HepG2 (cell line): ENCODE data around the gene ATP5PB. TPM values are rescaled to one million over a fixed set of nuclear protein-coding genes. Genes with fewer than 3 reads are reported as not detected.

Source experiments
- ARNT ChIP-seq: fragments of 450-650 bp; IDR thresholded peaks from 2 replicates; pipeline ENCODE4 v1.6.1; 2017
- KDM5A ChIP-seq: fragments of 200-600 bp; sonication (generic); IDR thresholded peaks from 2 replicates; pipeline ENCODE4 v1.7.0; 2018; ENCODE audit warnings: antibody characterized with exemption, mild to moderate bottlenecking, low read length, borderline replicate concordance
- KLF11 ChIP-seq: IDR thresholded peaks from 2 replicates; pipeline ENCODE4 v1.6.1; 2016; ENCODE audit warnings: missing compliant biosample characterization
- MTF2 ChIP-seq: sonication (generic); formaldehyde crosslinking; IDR thresholded peaks from 2 replicates; pipeline ENCODE4 v1.5.0; 2020; ENCODE audit warnings: missing genetic modification reagents, borderline replicate concordance
- NPAS2 ChIP-seq: sonication (generic); formaldehyde crosslinking; IDR thresholded peaks from 2 replicates; pipeline ENCODE4 v1.8.0; 2022; ENCODE audit warnings: mild to moderate bottlenecking, missing genetic modification reagents, borderline replicate concordance
- RELA ChIP-seq: sonication (generic); formaldehyde crosslinking; IDR thresholded peaks from 2 replicates; pipeline ENCODE4 v1.4.0; 2020; ENCODE audit warnings: missing genetic modification reagents
- RXRA ChIP-seq: sonication (generic); formaldehyde crosslinking; IDR thresholded peaks from 2 replicates; pipeline ENCODE4 v1.5.1; 2020; ENCODE audit warnings: missing genetic modification reagents
- SMC3 ChIP-seq: IDR thresholded peaks from 2 replicates; pipeline ENCODE4 v1.6.1; 2011; ENCODE audit warnings: low read length, improper control_type of control experiment
- ZFP36L1 ChIP-seq: sonication (generic); formaldehyde crosslinking; IDR thresholded peaks from 2 replicates; pipeline ENCODE4 v1.8.0; 2022; ENCODE audit warnings: mild to moderate bottlenecking, missing genetic modification reagents, moderate library complexity
- ZNF589 ChIP-seq: sonication (generic); formaldehyde crosslinking; conservative IDR thresholded peaks from 2 replicates; pipeline ENCODE4 v1.8.0; 2022; ENCODE audit warnings: mild to moderate bottlenecking, moderate library complexity, missing genetic modification reagents
- polyA plus RNA-seq, 8 experiments: library from polyadenylated mRNA; depleted of rRNA in 3 of 8; stranded (reverse) in 7 of 8; unstranded in 1 of 8; fragments of >200 nt; fragmentation: Illumina TruSeq in 4 of 8; extraction: Trizol in 4 of 8; gene quantifications; 2 replicates each; pipeline versions ENCODE4 v1.2.1 to v1.2.3, GENCODE V29; 2011 to 2016; ENCODE audit warnings: low read depth in 4 of 8, missing spikeins in 1 of 8, mixed read lengths in 1 of 8; ENCODE audit not compliant: insufficient read depth in 1 of 8
- total RNA-seq, 5 experiments: library from RNA; depleted of rRNA; stranded (reverse); fragments of >200 nt; fragmentation: Illumina TruSeq; extraction: Trizol; gene quantifications; 2 replicates each; pipeline ENCODE4 v1.2.3, GENCODE V29; 2016; ENCODE audit warnings: low read depth in 1 of 5
- TF ChIP-seq, protein P1 (sequence below): sonication (generic); formaldehyde crosslinking; conservative IDR thresholded peaks from 2 replicates; pipeline ENCODE4 v1.8.0; 2022; ENCODE audit warnings: missing genetic modification reagents
- TF ChIP-seq, protein P2 (sequence below): sonication (generic); formaldehyde crosslinking; IDR thresholded peaks from 2 replicates; pipeline ENCODE4 v1.4.0; 2020; ENCODE audit warnings: missing genetic modification reagents, borderline replicate concordance
- TF ChIP-seq, protein P3 (sequence below): sonication (generic); formaldehyde crosslinking; IDR thresholded peaks from 2 replicates; pipeline ENCODE4 v1.8.0; 2022; ENCODE audit warnings: missing genetic modification reagents, mild to moderate bottlenecking, moderate library complexity, borderline replicate concordance
- TF ChIP-seq, protein P4 (sequence below): IDR thresholded peaks from 2 replicates; pipeline ENCODE4 v1.4.0; 2020; ENCODE audit warnings: mild to moderate bottlenecking, missing genetic modification reagents
- TF ChIP-seq, protein P5 (sequence below): sonication (generic); formaldehyde crosslinking; IDR thresholded peaks from 2 replicates; pipeline ENCODE4 v1.8.1; 2023; ENCODE audit warnings: missing genetic modification reagents, mild to moderate bottlenecking, borderline replicate concordance

The ATP5PB gene
- total and polyA plus RNA-seq, 2 of the 13 experiments (the other 11 are each of a cell fraction or from before 2014, with no cell fraction given) = 297 to 541 TPM

GRCh38 chr1:111448918-111449702 lies at the start of gene ATP5PB, which contains the start of gene WDR77 (continued):
- TF ChIP-seq, protein P1, sequence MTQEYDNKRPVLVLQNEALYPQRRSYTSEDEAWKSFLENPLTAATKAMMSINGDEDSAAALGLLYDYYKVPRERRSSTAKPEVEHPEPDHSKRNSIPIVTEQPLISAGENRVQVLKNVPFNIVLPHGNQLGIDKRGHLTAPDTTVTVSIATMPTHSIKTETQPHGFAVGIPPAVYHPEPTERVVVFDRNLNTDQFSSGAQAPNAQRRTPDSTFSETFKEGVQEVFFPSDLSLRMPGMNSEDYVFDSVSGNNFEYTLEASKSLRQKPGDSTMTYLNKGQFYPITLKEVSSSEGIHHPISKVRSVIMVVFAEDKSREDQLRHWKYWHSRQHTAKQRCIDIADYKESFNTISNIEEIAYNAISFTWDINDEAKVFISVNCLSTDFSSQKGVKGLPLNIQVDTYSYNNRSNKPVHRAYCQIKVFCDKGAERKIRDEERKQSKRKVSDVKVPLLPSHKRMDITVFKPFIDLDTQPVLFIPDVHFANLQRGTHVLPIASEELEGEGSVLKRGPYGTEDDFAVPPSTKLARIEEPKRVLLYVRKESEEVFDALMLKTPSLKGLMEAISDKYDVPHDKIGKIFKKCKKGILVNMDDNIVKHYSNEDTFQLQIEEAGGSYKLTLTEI (CRISPR knock-in tag) = no peak
- TF ChIP-seq ZNF589 (CRISPR knock-in tag) (peak; percentile 55; the same call in 1 of the 2 replicates), KDM5A (peak; percentile 92), KLF11 (0 out of 2 replicates have a peak, but pooled peaks have one; percentile 24), RXRA (CRISPR knock-in tag) (0 out of 2 replicates have a peak, but pooled peaks have one; percentile 41), ZFP36L1 (CRISPR knock-in tag) (no peak), SMC3 (no peak), RELA (no peak), NPAS2 (no peak), MTF2 (CRISPR knock-in tag) (no peak), ARNT (no peak)
- TF ChIP-seq, protein P2, sequence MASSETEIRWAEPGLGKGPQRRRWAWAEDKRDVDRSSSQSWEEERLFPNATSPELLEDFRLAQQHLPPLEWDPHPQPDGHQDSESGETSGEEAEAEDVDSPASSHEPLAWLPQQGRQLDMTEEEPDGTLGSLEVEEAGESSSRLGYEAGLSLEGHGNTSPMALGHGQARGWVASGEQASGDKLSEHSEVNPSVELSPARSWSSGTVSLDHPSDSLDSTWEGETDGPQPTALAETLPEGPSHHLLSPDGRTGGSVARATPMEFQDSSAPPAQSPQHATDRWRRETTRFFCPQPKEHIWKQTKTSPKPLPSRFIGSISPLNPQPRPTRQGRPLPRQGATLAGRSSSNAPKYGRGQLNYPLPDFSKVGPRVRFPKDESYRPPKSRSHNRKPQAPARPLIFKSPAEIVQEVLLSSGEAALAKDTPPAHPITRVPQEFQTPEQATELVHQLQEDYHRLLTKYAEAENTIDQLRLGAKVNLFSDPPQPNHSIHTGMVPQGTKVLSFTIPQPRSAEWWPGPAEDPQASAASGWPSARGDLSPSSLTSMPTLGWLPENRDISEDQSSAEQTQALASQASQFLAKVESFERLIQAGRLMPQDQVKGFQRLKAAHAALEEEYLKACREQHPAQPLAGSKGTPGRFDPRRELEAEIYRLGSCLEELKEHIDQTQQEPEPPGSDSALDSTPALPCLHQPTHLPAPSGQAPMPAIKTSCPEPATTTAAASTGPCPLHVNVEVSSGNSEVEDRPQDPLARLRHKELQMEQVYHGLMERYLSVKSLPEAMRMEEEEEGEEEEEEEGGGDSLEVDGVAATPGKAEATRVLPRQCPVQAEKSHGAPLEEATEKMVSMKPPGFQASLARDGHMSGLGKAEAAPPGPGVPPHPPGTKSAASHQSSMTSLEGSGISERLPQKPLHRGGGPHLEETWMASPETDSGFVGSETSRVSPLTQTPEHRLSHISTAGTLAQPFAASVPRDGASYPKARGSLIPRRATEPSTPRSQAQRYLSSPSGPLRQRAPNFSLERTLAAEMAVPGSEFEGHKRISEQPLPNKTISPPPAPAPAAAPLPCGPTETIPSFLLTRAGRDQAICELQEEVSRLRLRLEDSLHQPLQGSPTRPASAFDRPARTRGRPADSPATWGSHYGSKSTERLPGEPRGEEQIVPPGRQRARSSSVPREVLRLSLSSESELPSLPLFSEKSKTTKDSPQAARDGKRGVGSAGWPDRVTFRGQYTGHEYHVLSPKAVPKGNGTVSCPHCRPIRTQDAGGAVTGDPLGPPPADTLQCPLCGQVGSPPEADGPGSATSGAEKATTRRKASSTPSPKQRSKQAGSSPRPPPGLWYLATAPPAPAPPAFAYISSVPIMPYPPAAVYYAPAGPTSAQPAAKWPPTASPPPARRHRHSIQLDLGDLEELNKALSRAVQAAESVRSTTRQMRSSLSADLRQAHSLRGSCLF = no peak
- TF ChIP-seq, protein P3, sequence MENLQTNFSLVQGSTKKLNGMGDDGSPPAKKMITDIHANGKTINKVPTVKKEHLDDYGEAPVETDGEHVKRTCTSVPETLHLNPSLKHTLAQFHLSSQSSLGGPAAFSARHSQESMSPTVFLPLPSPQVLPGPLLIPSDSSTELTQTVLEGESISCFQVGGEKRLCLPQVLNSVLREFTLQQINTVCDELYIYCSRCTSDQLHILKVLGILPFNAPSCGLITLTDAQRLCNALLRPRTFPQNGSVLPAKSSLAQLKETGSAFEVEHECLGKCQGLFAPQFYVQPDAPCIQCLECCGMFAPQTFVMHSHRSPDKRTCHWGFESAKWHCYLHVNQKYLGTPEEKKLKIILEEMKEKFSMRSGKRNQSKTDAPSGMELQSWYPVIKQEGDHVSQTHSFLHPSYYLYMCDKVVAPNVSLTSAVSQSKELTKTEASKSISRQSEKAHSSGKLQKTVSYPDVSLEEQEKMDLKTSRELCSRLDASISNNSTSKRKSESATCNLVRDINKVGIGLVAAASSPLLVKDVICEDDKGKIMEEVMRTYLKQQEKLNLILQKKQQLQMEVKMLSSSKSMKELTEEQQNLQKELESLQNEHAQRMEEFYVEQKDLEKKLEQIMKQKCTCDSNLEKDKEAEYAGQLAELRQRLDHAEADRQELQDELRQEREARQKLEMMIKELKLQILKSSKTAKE (CRISPR knock-in tag) = no peak
- TF ChIP-seq, protein P4, sequence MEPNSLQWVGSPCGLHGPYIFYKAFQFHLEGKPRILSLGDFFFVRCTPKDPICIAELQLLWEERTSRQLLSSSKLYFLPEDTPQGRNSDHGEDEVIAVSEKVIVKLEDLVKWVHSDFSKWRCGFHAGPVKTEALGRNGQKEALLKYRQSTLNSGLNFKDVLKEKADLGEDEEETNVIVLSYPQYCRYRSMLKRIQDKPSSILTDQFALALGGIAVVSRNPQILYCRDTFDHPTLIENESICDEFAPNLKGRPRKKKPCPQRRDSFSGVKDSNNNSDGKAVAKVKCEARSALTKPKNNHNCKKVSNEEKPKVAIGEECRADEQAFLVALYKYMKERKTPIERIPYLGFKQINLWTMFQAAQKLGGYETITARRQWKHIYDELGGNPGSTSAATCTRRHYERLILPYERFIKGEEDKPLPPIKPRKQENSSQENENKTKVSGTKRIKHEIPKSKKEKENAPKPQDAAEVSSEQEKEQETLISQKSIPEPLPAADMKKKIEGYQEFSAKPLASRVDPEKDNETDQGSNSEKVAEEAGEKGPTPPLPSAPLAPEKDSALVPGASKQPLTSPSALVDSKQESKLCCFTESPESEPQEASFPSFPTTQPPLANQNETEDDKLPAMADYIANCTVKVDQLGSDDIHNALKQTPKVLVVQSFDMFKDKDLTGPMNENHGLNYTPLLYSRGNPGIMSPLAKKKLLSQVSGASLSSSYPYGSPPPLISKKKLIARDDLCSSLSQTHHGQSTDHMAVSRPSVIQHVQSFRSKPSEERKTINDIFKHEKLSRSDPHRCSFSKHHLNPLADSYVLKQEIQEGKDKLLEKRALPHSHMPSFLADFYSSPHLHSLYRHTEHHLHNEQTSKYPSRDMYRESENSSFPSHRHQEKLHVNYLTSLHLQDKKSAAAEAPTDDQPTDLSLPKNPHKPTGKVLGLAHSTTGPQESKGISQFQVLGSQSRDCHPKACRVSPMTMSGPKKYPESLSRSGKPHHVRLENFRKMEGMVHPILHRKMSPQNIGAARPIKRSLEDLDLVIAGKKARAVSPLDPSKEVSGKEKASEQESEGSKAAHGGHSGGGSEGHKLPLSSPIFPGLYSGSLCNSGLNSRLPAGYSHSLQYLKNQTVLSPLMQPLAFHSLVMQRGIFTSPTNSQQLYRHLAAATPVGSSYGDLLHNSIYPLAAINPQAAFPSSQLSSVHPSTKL (CRISPR knock-in tag) = no peak; the same call in 1 of the 2 replicates
- TF ChIP-seq, protein P5, sequence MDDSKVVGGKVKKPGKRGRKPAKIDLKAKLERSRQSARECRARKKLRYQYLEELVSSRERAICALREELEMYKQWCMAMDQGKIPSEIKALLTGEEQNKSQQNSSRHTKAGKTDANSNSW (CRISPR knock-in tag) = 0 out of 2 replicates have a peak, but pooled peaks have one; percentile 26
